WTC11 (cell line): ENCODE results near the gene NGDN. TPM values are rescaled to one million over a fixed set of nuclear protein-coding genes. Genes with fewer than 3 reads are reported as not detected.
A peak's percentile ranks its signal among the peaks of the same experiment; 100 is the strongest.

Experiments
- ATAC-seq: fragments of 200-7000 bp; cut with Tn5 transposase; 2 replicates; pipeline ENCODE4 v1.10.0; 2021; ENCODE audit warnings: mild to moderate bottlenecking, moderate library complexity
- CTCF ChIA-PET: fragments of 300-600 bp; sonication (Branson Sonifier 250); formaldehyde crosslinking; loops from one replicate; lab custom pipeline; 2021; ENCODE audit warnings: antibody characterized with exemption; lab: Charles Lee
- POLR2A ChIA-PET: fragments of 350-600 bp; sonication (Branson Sonifier 250); formaldehyde crosslinking; loops from one replicate; lab custom pipeline; 2021; ENCODE audit warnings: antibody characterized with exemption; lab: Charles Lee
- DNase-seq: peaks from one replicate; pipeline ENCODE4 v3.0.0; 2021; ENCODE audit warnings: low spot score
- H3K27ac Mint-ChIP-seq: 2 replicates; pipeline ENCODE4 v1.8.0; 2021; ENCODE audit warnings: mixed read lengths
- H3K27me3 Mint-ChIP-seq: 2 replicates; pipeline ENCODE4 v1.8.0; 2021; ENCODE audit warnings: low read depth, mild to moderate bottlenecking, moderate library complexity, mixed read lengths
- H3K36me3 Mint-ChIP-seq: 2 replicates; pipeline ENCODE4 v1.8.0; 2021; ENCODE audit warnings: mixed read lengths
- H3K4me1 Mint-ChIP-seq: 2 replicates; pipeline ENCODE4 v1.8.0; 2022; ENCODE audit warnings: mixed read lengths
- H3K4me3 Mint-ChIP-seq: 2 replicates; pipeline ENCODE4 v1.8.0; 2021; ENCODE audit warnings: mild to moderate bottlenecking, moderate library complexity, mixed read lengths
- H3K9me3 Mint-ChIP-seq: 2 replicates; pipeline ENCODE4 v1.8.0; 2021; ENCODE audit warnings: mixed read lengths
- ATF3 ChIP-seq: sonication (generic); formaldehyde crosslinking; conservative IDR thresholded peaks from 2 replicates; pipeline ENCODE4 v1.8.1; 2022; ENCODE audit warnings: mild to moderate bottlenecking, missing genetic modification reagents
- ATF6 ChIP-seq: sonication (generic); formaldehyde crosslinking; IDR thresholded peaks from 2 replicates; pipeline ENCODE4 v1.8.1; 2023; ENCODE audit warnings: mild to moderate bottlenecking, missing genetic modification reagents
- CREB1 ChIP-seq: sonication (generic); formaldehyde crosslinking; IDR thresholded peaks from 2 replicates; pipeline ENCODE4 v1.8.0; 2023; ENCODE audit warnings: mild to moderate bottlenecking, missing genetic modification reagents
- ERG ChIP-seq: fragments of 250-450 bp; sonication (Bioruptor Pico); IDR thresholded peaks from 2 replicates; pipeline ENCODE4 v1.8.0; 2021; ENCODE audit warnings: mild to moderate bottlenecking
- ESRRA ChIP-seq: sonication (generic); formaldehyde crosslinking; IDR thresholded peaks from 2 replicates; pipeline ENCODE4 v1.8.1; 2022; ENCODE audit warnings: mild to moderate bottlenecking, missing genetic modification reagents, borderline replicate concordance
- IRF1 ChIP-seq: sonication (generic); formaldehyde crosslinking; IDR thresholded peaks from 2 replicates; pipeline ENCODE4 v1.8.0; 2023; ENCODE audit warnings: missing genetic modification reagents
- JUN ChIP-seq: sonication (generic); formaldehyde crosslinking; IDR thresholded peaks from 2 replicates; pipeline ENCODE4 v1.8.0; 2023; ENCODE audit warnings: mild to moderate bottlenecking, missing genetic modification reagents
- MLX ChIP-seq: sonication (generic); formaldehyde crosslinking; IDR thresholded peaks from 2 replicates; pipeline ENCODE4 v1.8.1; 2023; ENCODE audit warnings: mild to moderate bottlenecking, missing genetic modification reagents, moderate library complexity
- NFE2L1 ChIP-seq: sonication (generic); formaldehyde crosslinking; IDR thresholded peaks from 2 replicates; pipeline ENCODE4 v1.8.1; 2023; ENCODE audit warnings: missing genetic modification reagents
- NR1H2 ChIP-seq: sonication (generic); formaldehyde crosslinking; IDR thresholded peaks from 2 replicates; pipeline ENCODE4 v1.9.0; 2021; ENCODE audit warnings: mild to moderate bottlenecking, moderate library complexity, missing genetic modification reagents
- SMAD3 ChIP-seq: sonication (generic); formaldehyde crosslinking; IDR thresholded peaks from 2 replicates; pipeline ENCODE4 v1.8.0; 2022; ENCODE audit warnings: missing genetic modification reagents, mild to moderate bottlenecking, borderline replicate concordance
- SOX15 ChIP-seq: fragments of 250-450 bp; sonication (Bioruptor Pico); IDR thresholded peaks from 2 replicates; pipeline ENCODE4 v1.9.0; 2021; ENCODE audit warnings: mild to moderate bottlenecking
- ZNF263 ChIP-seq: sonication (generic); formaldehyde crosslinking; IDR thresholded peaks from 2 replicates; pipeline ENCODE4 v1.8.1; 2022; ENCODE audit warnings: low read depth, mild to moderate bottlenecking, moderate library complexity, missing genetic modification reagents
- ZSCAN18 ChIP-seq: fragments of 250-450 bp; sonication (Bioruptor Pico); IDR thresholded peaks from 2 replicates; pipeline ENCODE4 v2.1.2; 2022; ENCODE audit warnings: mild to moderate bottlenecking, moderate library complexity
- total RNA-seq: library from RNA; stranded (reverse); gene quantifications from 3 replicates; pipeline ENCODE4 v1.2.3, GENCODE V29; 2021
- TF ChIP-seq, protein P1 (sequence below): sonication (generic); formaldehyde crosslinking; IDR thresholded peaks from 2 replicates; pipeline ENCODE4 v1.8.0; 2022; ENCODE audit warnings: mild to moderate bottlenecking, missing genetic modification reagents
- TF ChIP-seq, protein P2 (sequence below): sonication (generic); formaldehyde crosslinking; IDR thresholded peaks from 2 replicates; pipeline ENCODE4 v1.8.0; 2022; ENCODE audit warnings: mild to moderate bottlenecking, missing genetic modification reagents

NGDN gene
- total RNA-seq, 1 experiment from 2014 or later: 45.5 TPM

DNA sequence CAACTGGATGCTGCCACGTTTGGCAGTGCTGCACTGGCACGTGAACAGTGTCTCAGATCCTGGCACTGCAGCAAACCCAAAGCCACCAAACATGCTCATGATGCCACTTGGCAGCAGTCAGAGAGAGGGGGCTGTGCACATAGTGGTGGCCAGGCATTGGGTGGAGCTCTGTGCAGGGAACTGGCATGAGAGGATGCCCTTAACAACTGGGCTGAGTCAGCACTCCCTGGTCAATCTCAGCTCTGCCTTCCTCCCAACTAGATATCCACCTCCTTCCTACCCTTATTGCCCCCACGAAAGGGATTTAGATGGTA lies 45.1 kb downstream of the NGDN start:
- no peak for ATAC-seq
- no peak overlapping the region for H3K4me3 Mint-ChIP-seq
- 0 out of 2 replicates have a peak, but pooled peaks cover 3% of the 10 kb centered on the region for H3K36me3 Mint-ChIP-seq
- CTCF ChIA-PET: interaction anchor here (0.5 to 0.7 kb wide), 2 partner anchors 14 to 36 kb away, joined by 3 read pairs; no protein-coding TSS in a partner anchor
- TF ChIP-seq, protein P1, sequence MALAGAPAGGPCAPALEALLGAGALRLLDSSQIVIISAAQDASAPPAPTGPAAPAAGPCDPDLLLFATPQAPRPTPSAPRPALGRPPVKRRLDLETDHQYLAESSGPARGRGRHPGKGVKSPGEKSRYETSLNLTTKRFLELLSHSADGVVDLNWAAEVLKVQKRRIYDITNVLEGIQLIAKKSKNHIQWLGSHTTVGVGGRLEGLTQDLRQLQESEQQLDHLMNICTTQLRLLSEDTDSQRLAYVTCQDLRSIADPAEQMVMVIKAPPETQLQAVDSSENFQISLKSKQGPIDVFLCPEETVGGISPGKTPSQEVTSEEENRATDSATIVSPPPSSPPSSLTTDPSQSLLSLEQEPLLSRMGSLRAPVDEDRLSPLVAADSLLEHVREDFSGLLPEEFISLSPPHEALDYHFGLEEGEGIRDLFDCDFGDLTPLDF (CRISPR knock-in tag): no peak
- TF ChIP-seq CREB1 (CRISPR knock-in tag) (no peak), ATF3 (CRISPR knock-in tag) (no peak), SMAD3 (CRISPR knock-in tag) (no peak), IRF1 (CRISPR knock-in tag) (no peak), ZSCAN18 (CRISPR knock-in tag) (no peak), ESRRA (CRISPR knock-in tag) (no peak), SOX15 (no peak)
- TF ChIP-seq, protein P2, sequence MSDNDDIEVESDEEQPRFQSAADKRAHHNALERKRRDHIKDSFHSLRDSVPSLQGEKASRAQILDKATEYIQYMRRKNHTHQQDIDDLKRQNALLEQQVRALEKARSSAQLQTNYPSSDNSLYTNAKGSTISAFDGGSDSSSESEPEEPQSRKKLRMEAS (CRISPR knock-in tag): no peak
- peaks cover 29% of the 10 kb centered on the region for H3K4me1 Mint-ChIP-seq
- POLR2A ChIA-PET: interaction anchor here (0.6 to 1.2 kb wide), 2 partner anchors 18 to 22 kb away, joined by 3 to 4 read pairs; no protein-coding TSS in a partner anchor
- no peak for DNase-seq
- H3K9me3 Mint-ChIP-seq: no peaks in the 10 kb centered on the region
- H3K27ac Mint-ChIP-seq: no peak overlapping the region
- H3K27me3 Mint-ChIP-seq: peaks cover 47% of the 10 kb centered on the region

DNA sequence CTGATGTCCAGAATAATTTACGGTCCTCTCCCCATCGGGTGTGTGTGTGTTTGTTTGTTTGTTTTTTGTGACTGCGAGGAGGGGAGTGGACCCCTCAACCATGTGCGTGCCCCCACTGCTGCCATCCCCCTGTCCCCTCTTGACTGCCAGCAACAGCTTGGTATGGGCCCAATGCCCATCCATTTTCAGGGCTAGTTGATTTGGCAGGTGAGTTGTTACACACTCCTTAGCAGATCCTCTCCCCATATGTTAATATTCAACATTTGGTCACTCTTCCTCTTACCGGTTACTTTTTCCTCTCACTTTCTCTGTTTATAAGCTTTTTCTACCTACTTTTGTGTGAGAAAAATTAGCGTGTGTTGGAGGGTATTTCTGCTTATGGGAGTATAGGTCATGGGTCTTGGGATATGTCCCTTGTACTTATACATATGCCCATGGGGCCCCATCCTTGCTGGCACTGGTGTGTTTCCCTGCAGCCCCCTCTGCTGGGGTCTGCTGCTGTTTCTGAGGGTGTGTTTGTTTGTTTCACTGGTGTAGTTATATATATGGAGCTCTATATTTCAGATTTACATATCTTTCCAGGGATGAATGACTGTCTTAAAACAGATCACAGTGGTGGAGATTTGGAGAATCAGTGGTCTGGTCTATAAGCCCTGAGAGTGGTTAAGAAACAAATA lies 48.3 kb downstream of the NGDN start:
- CTCF ChIA-PET: interaction anchor here (0.6 to 7.5 kb wide), 9 partner anchors 11 to 376 kb away, joined by 3 to 47 read pairs (median 10); no protein-coding TSS in a partner anchor
- TF ChIP-seq ZSCAN18 (CRISPR knock-in tag) (no peak), ZNF263 (no peak), MLX (no peak), NR1H2 (CRISPR knock-in tag) (no peak), ATF6 (CRISPR knock-in tag) (no peak), ERG (no peak), JUN (CRISPR knock-in tag) (no peak), NFE2L1 (CRISPR knock-in tag) (no peak)
- Mint-ChIP-seq H3K9me3 (no peaks in the 10 kb centered on the region), H3K4me3 (no peak overlapping the region), H3K27ac (no peak overlapping the region), H3K27me3 (peaks cover 44% of the 10 kb centered on the region), H3K4me1 (peaks cover 47% of the 10 kb centered on the region), H3K36me3 (0 out of 2 replicates have a peak, but pooled peaks cover 3% of the 10 kb centered on the region)
- POLR2A ChIA-PET: interaction anchor here (0.9 to 6.6 kb wide), 3 partner anchors 20 to 907 kb away, joined by 3 to 49 read pairs (median 3); no protein-coding TSS in a partner anchor
- no peak for DNase-seq
- ATAC-seq: peak; percentile 21; the same call in 1 of the 2 replicates
